Measurements from ENCODE around the gene PSMB7. TPM values are rescaled to one million over a fixed set of nuclear protein-coding genes. Genes with fewer than 3 reads are reported as not detected.

Gene PSMB7
- total RNA-seq, 1 experiment from 2014 or later, result 187 TPM

- POLR2A ChIA-PET, result no interaction called here
- Mint-ChIP-seq H3K36me3 (no peaks in the 10 kb centered on the region), H3K9me3 (no peaks in the 10 kb centered on the region), H3K4me3 (no peak overlapping the region), H3K27me3 (ENCODE audit: low read depth) (no peaks in the 10 kb centered on the region), H3K27ac (no peak overlapping the region), H3K4me1 (peaks cover 11% of the 10 kb centered on the region)
- no peak for ATAC-seq
- DNase-seq (ENCODE audit: low spot score), result no peak
- TF ChIP-seq, protein P1, sequence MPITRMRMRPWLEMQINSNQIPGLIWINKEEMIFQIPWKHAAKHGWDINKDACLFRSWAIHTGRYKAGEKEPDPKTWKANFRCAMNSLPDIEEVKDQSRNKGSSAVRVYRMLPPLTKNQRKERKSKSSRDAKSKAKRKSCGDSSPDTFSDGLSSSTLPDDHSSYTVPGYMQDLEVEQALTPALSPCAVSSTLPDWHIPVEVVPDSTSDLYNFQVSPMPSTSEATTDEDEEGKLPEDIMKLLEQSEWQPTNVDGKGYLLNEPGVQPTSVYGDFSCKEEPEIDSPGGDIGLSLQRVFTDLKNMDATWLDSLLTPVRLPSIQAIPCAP (CRISPR knock-in tag; IDR thresholded peaks at IDR 0.05), result no peak
- TF ChIP-seq NR3C1 (CRISPR knock-in tag; conservative IDR thresholded peaks at IDR 0.05; ENCODE audit: low read depth) (no peak), ZNF671 (CRISPR knock-in tag; IDR thresholded peaks at IDR 0.05) (no peak), MLX (CRISPR knock-in tag; IDR thresholded peaks at IDR 0.05) (no peak), HMGA2 (CRISPR knock-in tag; IDR thresholded peaks at IDR 0.05) (no peak), STAT6 (CRISPR knock-in tag; conservative IDR thresholded peaks at IDR 0.05; ENCODE audit: low read depth) (no peak), TCF7 (CRISPR knock-in tag; IDR thresholded peaks at IDR 0.05; ENCODE audit: low read depth) (no peak), ATF1 (CRISPR knock-in tag; IDR thresholded peaks at IDR 0.05) (no peak), ZNF317 (CRISPR knock-in tag; IDR thresholded peaks at IDR 0.05; ENCODE audit: borderline replicate concordance, low read depth) (no peak), AR (CRISPR knock-in tag; IDR thresholded peaks at IDR 0.05) (no peak), SOX15 (CRISPR knock-in tag; IDR thresholded peaks at IDR 0.05) (no peak), CREB1 (CRISPR knock-in tag; IDR thresholded peaks at IDR 0.05) (no peak)
- TF ChIP-seq, protein P2, sequence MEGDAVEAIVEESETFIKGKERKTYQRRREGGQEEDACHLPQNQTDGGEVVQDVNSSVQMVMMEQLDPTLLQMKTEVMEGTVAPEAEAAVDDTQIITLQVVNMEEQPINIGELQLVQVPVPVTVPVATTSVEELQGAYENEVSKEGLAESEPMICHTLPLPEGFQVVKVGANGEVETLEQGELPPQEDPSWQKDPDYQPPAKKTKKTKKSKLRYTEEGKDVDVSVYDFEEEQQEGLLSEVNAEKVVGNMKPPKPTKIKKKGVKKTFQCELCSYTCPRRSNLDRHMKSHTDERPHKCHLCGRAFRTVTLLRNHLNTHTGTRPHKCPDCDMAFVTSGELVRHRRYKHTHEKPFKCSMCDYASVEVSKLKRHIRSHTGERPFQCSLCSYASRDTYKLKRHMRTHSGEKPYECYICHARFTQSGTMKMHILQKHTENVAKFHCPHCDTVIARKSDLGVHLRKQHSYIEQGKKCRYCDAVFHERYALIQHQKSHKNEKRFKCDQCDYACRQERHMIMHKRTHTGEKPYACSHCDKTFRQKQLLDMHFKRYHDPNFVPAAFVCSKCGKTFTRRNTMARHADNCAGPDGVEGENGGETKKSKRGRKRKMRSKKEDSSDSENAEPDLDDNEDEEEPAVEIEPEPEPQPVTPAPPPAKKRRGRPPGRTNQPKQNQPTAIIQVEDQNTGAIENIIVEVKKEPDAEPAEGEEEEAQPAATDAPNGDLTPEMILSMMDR (IDR thresholded peaks at IDR 0.05), result no peak
- TF ChIP-seq, protein P3, sequence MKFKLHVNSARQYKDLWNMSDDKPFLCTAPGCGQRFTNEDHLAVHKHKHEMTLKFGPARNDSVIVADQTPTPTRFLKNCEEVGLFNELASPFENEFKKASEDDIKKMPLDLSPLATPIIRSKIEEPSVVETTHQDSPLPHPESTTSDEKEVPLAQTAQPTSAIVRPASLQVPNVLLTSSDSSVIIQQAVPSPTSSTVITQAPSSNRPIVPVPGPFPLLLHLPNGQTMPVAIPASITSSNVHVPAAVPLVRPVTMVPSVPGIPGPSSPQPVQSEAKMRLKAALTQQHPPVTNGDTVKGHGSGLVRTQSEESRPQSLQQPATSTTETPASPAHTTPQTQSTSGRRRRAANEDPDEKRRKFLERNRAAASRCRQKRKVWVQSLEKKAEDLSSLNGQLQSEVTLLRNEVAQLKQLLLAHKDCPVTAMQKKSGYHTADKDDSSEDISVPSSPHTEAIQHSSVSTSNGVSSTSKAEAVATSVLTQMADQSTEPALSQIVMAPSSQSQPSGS (CRISPR knock-in tag; IDR thresholded peaks at IDR 0.05; ENCODE audit: borderline replicate concordance, low read depth), result no peak
- TF ChIP-seq, protein P4, sequence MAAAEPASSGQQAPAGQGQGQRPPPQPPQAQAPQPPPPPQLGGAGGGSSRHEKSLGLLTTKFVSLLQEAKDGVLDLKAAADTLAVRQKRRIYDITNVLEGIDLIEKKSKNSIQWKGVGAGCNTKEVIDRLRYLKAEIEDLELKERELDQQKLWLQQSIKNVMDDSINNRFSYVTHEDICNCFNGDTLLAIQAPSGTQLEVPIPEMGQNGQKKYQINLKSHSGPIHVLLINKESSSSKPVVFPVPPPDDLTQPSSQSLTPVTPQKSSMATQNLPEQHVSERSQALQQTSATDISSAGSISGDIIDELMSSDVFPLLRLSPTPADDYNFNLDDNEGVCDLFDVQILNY (CRISPR knock-in tag; IDR thresholded peaks at IDR 0.05), result no peak
- TF ChIP-seq, protein P5, sequence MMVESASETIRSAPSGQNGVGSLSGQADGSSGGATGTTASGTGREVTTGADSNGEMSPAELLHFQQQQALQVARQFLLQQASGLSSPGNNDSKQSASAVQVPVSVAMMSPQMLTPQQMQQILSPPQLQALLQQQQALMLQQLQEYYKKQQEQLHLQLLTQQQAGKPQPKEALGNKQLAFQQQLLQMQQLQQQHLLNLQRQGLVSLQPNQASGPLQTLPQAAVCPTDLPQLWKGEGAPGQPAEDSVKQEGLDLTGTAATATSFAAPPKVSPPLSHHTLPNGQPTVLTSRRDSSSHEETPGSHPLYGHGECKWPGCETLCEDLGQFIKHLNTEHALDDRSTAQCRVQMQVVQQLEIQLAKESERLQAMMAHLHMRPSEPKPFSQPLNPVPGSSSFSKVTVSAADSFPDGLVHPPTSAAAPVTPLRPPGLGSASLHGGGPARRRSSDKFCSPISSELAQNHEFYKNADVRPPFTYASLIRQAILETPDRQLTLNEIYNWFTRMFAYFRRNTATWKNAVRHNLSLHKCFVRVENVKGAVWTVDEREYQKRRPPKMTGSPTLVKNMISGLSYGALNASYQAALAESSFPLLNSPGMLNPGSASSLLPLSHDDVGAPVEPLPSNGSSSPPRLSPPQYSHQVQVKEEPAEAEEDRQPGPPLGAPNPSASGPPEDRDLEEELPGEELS (CRISPR knock-in tag; IDR thresholded peaks at IDR 0.05), result no peak
- CTCF ChIA-PET, result interaction anchor here (0.8 to 3.4 kb wide), 3 partner anchors 21 to 178 kb away, joined by 3 to 12 read pairs (median 6); no protein-coding TSS in a partner anchor
These were observed 111.0 kb downstream of the PSMB7 start for GRCh38 chr9:124304285-124304684.

Data from WTC11 (cell line).